ENCODE measurements around the gene FAM163A.
A peak's percentile ranks its signal among the peaks of the same experiment; 100 is the strongest.

The FAM163A gene

DNA sequence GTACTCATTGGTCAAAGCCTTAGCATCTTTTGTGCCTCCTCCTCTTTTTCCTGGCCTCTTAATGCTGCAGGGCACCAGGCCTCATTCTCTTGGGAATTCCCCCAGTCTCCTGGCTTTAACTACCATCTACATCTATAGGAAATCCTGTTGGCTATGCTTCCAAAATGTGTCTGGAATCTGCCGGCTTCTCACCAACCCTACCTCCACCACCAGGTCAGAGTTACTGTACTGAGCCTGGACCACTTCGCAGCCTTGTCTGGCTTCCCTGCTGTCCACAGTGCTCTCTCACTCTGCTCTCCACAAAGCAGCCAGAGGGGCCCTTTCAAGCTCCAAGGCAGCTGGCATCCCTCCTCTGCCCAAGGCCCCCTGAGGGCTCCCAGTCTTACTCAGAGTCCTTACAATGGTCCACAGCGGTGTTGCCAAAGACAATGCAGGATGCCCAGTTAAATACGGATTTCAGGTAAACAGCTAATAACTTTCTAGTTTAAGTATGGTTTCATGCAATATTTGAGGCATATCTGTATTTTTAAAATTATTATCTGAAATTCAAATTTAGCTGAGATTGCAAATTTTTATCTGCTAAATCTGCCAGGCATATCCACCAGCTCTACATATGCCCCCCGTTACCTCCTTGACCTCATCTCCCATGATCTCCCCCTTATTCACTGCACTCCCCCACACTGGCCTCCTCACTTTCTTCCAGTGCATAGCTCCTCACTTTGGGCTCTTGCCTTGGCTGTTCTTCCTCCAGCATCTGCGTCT is 34.5 kb upstream of the FAM163A start:
- Histone ChIP-seq H3K27me3 (ENCODE audit: insufficient read depth, low read length, poor library complexity) (no peaks in the 10 kb centered on the region), H4K5ac (ENCODE audit: low read length) (no peak overlapping the region), H2BK120ac (ENCODE audit: low read depth, low read length) (no peak overlapping the region), H3K79me1 (ENCODE audit: low read length) (no peaks in the 10 kb centered on the region), H3K4me3 (ENCODE audit: low read length) (no peak overlapping the region), H2AK5ac (ENCODE audit: low read length) (no peak overlapping the region), H3K56ac (ENCODE audit: low read length) (no peak overlapping the region), H2BK5ac (ENCODE audit: low read length) (no peak overlapping the region), H3K27ac (ENCODE audit: low read depth, low read length) (no peak overlapping the region), H3K4ac (ENCODE audit: low read depth, low read length) (no peak overlapping the region), H2BK15ac (replicated peaks; ENCODE audit: low read depth) (no peak overlapping the region), H4K8ac (ENCODE audit: low read depth, low read length) (no peak overlapping the region), H3K23ac (ENCODE audit: low read length) (no peak overlapping the region), H3K4me2 (ENCODE audit: low read length) (no peak overlapping the region), H3K4me1 (ENCODE audit: control insufficient read depth, low read depth, low read length) (no peaks in the 10 kb centered on the region), H3K9ac (ENCODE audit: low read length) (no peak overlapping the region), H3K79me2 (ENCODE audit: control insufficient read depth, insufficient read depth, low read length) (no peaks in the 10 kb centered on the region), H3K36me3 (ENCODE audit: control insufficient read depth, insufficient read depth, low read length) (no peaks in the 10 kb centered on the region), H3K18ac (ENCODE audit: low read length) (no peak overlapping the region)
- WGBS (ENCODE audit: extremely low coverage, insufficient coverage, low lambda C conversion rate) = no CpG with 5 or more reads among the region's 6 CpGs
- peak; percentile 4 for DNase-seq

DNA sequence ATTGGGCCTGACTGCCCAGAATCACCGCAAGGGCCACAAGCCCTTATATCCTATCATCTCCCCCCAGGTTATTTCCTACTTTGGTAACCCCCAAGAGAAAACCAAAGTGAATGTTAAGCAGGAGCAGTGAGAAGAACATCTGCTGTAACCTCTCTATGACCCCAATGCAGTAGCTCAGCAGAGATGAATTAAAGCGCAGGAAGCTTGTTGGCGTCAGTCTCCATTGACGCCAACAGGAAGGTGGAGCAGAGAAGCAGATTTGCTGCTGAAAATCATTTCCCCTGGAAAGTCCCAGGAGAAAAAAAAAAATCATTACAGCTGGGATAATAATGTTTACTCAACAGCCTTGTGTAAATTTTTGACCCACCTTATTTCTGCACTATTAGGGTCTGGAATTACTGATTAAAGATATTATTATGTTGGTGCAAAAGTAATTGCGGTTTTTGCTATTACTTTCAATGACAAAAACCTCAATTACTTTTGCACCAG is 33.2 kb upstream of the FAM163A start:
- no peak for DNase-seq
- Histone ChIP-seq H3K27me3 (ENCODE audit: insufficient read depth, low read length, poor library complexity) (no peaks in the 10 kb centered on the region), H3K4me1 (ENCODE audit: control insufficient read depth, low read depth, low read length) (no peaks in the 10 kb centered on the region), H3K9ac (ENCODE audit: low read length) (no peak overlapping the region), H2BK15ac (replicated peaks; ENCODE audit: low read depth) (no peak overlapping the region), H3K36me3 (ENCODE audit: control insufficient read depth, insufficient read depth, low read length) (no peaks in the 10 kb centered on the region), H3K23ac (ENCODE audit: low read length) (no peak overlapping the region), H2BK5ac (ENCODE audit: low read length) (no peak overlapping the region), H3K18ac (ENCODE audit: low read length) (no peak overlapping the region), H3K4ac (ENCODE audit: low read depth, low read length) (no peak overlapping the region), H4K8ac (ENCODE audit: low read depth, low read length) (no peak overlapping the region), H3K56ac (ENCODE audit: low read length) (no peak overlapping the region), H4K5ac (ENCODE audit: low read length) (no peak overlapping the region), H3K4me3 (ENCODE audit: low read length) (no peak overlapping the region), H2BK120ac (ENCODE audit: low read depth, low read length) (no peak overlapping the region), H3K79me2 (ENCODE audit: control insufficient read depth, insufficient read depth, low read length) (no peaks in the 10 kb centered on the region), H2AK5ac (ENCODE audit: low read length) (no peak overlapping the region), H3K27ac (ENCODE audit: low read depth, low read length) (no peak overlapping the region), H3K4me2 (ENCODE audit: low read length) (no peak overlapping the region), H3K79me1 (ENCODE audit: low read length) (no peaks in the 10 kb centered on the region)
- no CpG with 5 or more reads among the region's 5 CpGs for WGBS (ENCODE audit: extremely low coverage, insufficient coverage, low lambda C conversion rate)

DNA sequence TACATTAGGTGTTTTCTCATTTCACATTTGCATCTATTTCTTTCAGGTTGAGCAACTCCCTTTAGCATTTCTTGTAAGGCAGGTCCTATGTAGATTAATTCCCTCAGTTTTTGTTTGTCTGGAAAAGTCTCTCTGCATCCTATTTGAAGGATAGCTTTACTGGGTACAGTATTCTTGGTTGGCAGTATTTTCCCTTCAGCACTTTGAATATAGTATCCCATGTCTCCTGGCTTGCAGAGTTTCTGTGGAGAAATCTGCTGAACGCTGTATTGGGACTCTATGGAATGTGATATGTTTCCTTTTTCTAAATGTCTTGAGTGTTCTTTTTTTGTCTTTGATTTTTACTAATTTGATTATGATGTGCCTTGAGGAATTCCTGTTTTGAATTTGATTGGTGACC is 28.9 kb upstream of the FAM163A start:
- Histone ChIP-seq H4K5ac (ENCODE audit: low read length) (no peak overlapping the region), H3K18ac (ENCODE audit: low read length) (no peak overlapping the region)
- WGBS (ENCODE audit: extremely low coverage, insufficient coverage, low lambda C conversion rate) = no CpG with 5 or more reads among the region's 1 CpG

DNA sequence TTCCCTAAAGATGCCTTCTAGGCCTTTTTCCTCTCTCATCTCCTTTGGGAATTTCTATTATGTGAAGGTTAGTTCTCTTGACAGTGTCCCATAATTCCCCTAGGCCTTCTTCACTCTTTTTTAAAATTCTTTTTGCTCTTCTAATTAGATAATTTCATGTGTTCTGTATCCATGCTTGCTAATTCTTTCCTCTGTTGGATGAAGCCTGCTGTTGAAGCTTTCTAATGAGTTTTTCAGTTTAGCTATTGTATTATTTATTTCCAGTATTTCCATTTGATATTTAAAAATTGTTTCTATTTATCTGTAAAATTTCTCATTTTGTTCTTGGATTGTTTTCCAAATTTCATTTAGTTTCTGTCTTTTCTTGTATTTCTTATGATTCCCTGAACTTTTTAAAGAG is 28.5 kb upstream of the FAM163A start:
- no peaks in the 10 kb centered on the region for H3K79me1 ChIP-seq (ENCODE audit: low read length)
- no peaks in the 10 kb centered on the region for H3K79me2 ChIP-seq (ENCODE audit: control insufficient read depth, insufficient read depth, low read length)
- H2AK5ac ChIP-seq (ENCODE audit: low read length) = no peak overlapping the region
- H4K5ac ChIP-seq (ENCODE audit: low read length) = no peak overlapping the region
- H3K9ac ChIP-seq (ENCODE audit: low read length) = no peak overlapping the region
- H3K4ac ChIP-seq (ENCODE audit: low read depth, low read length) = no peak overlapping the region
- no peak overlapping the region for H2BK15ac ChIP-seq (replicated peaks; ENCODE audit: low read depth)
- H3K4me1 ChIP-seq (ENCODE audit: control insufficient read depth, low read depth, low read length) = no peaks in the 10 kb centered on the region
- H2BK5ac ChIP-seq (ENCODE audit: low read length) = no peak overlapping the region
- H3K18ac ChIP-seq (ENCODE audit: low read length) = no peak overlapping the region
- no peak for DNase-seq
- H3K27ac ChIP-seq (ENCODE audit: low read depth, low read length) = no peak overlapping the region
- no peak overlapping the region for H3K4me2 ChIP-seq (ENCODE audit: low read length)
- H4K8ac ChIP-seq (ENCODE audit: low read depth, low read length) = no peak overlapping the region
- H3K4me3 ChIP-seq (ENCODE audit: low read length) = no peak overlapping the region
- no peak overlapping the region for H2BK120ac ChIP-seq (ENCODE audit: low read depth, low read length)
- no peak overlapping the region for H3K56ac ChIP-seq (ENCODE audit: low read length)
- H3K36me3 ChIP-seq (ENCODE audit: control insufficient read depth, insufficient read depth, low read length) = no peaks in the 10 kb centered on the region
- H3K27me3 ChIP-seq (ENCODE audit: insufficient read depth, low read length, poor library complexity) = no peaks in the 10 kb centered on the region
- H3K23ac ChIP-seq (ENCODE audit: low read length) = no peak overlapping the region

More for the DNA sequence above, 28.9 kb upstream of the FAM163A start:
- H3K56ac ChIP-seq (ENCODE audit: low read length) = no peak overlapping the region
- no peaks in the 10 kb centered on the region for H3K4me1 ChIP-seq (ENCODE audit: control insufficient read depth, low read depth, low read length)
- H3K4me2 ChIP-seq (ENCODE audit: low read length) = no peak overlapping the region
- H2BK5ac ChIP-seq (ENCODE audit: low read length) = no peak overlapping the region
- H4K8ac ChIP-seq (ENCODE audit: low read depth, low read length) = no peak overlapping the region
- no peak overlapping the region for H3K9ac ChIP-seq (ENCODE audit: low read length)
- no peaks in the 10 kb centered on the region for H3K27me3 ChIP-seq (ENCODE audit: insufficient read depth, low read length, poor library complexity)
- no peak overlapping the region for H3K4ac ChIP-seq (ENCODE audit: low read depth, low read length)
- no peak overlapping the region for H3K23ac ChIP-seq (ENCODE audit: low read length)
- no peaks in the 10 kb centered on the region for H3K79me1 ChIP-seq (ENCODE audit: low read length)
- H3K4me3 ChIP-seq (ENCODE audit: low read length) = no peak overlapping the region
- no peak overlapping the region for H2AK5ac ChIP-seq (ENCODE audit: low read length)
- no peak overlapping the region for H3K27ac ChIP-seq (ENCODE audit: low read depth, low read length)
- H3K36me3 ChIP-seq (ENCODE audit: control insufficient read depth, insufficient read depth, low read length) = no peaks in the 10 kb centered on the region
- H2BK120ac ChIP-seq (ENCODE audit: low read depth, low read length) = no peak overlapping the region
- H2BK15ac ChIP-seq (replicated peaks; ENCODE audit: low read depth) = no peak overlapping the region
- no peaks in the 10 kb centered on the region for H3K79me2 ChIP-seq (ENCODE audit: control insufficient read depth, insufficient read depth, low read length)
- no peak for DNase-seq

DNA sequence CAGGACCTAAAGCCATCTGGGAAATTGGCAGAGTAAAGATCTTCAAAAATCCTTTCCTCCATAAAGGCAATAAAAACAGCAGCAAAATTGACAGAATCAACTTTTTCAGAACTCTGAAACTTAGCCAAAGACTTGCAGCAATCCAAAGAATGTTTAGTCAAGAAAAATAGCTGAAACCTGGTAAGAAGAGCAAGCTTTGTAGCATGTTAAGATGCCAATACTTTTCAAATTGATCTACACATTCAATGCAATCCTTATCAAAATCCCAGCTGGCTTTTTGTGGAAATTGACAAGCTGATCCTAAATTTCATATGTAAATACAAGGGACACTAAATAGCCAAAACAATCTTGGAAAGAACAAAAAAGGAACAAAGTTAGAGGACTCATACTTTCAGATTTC is 23.8 kb upstream of the FAM163A start:
- Histone ChIP-seq H3K4me2 (ENCODE audit: low read length) (no peak overlapping the region), H3K9ac (ENCODE audit: low read length) (no peak overlapping the region), H3K27ac (ENCODE audit: low read depth, low read length) (no peak overlapping the region), H2BK5ac (ENCODE audit: low read length) (no peak overlapping the region), H3K18ac (ENCODE audit: low read length) (no peak overlapping the region), H3K4me1 (ENCODE audit: control insufficient read depth, low read depth, low read length) (no peaks in the 10 kb centered on the region), H4K5ac (ENCODE audit: low read length) (no peak overlapping the region), H2BK15ac (replicated peaks; ENCODE audit: low read depth) (no peak overlapping the region), H3K36me3 (ENCODE audit: control insufficient read depth, insufficient read depth, low read length) (no peaks in the 10 kb centered on the region), H3K4ac (ENCODE audit: low read depth, low read length) (no peak overlapping the region), H3K27me3 (ENCODE audit: insufficient read depth, low read length, poor library complexity) (no peaks in the 10 kb centered on the region), H3K23ac (ENCODE audit: low read length) (no peak overlapping the region), H3K79me2 (ENCODE audit: control insufficient read depth, insufficient read depth, low read length) (no peaks in the 10 kb centered on the region), H2AK5ac (ENCODE audit: low read length) (no peak overlapping the region), H4K8ac (ENCODE audit: low read depth, low read length) (no peak overlapping the region), H3K56ac (ENCODE audit: low read length) (no peak overlapping the region), H3K79me1 (ENCODE audit: low read length) (no peaks in the 10 kb centered on the region), H3K4me3 (ENCODE audit: low read length) (no peak overlapping the region), H2BK120ac (ENCODE audit: low read depth, low read length) (no peak overlapping the region)
- DNase-seq = no peak

DNA sequence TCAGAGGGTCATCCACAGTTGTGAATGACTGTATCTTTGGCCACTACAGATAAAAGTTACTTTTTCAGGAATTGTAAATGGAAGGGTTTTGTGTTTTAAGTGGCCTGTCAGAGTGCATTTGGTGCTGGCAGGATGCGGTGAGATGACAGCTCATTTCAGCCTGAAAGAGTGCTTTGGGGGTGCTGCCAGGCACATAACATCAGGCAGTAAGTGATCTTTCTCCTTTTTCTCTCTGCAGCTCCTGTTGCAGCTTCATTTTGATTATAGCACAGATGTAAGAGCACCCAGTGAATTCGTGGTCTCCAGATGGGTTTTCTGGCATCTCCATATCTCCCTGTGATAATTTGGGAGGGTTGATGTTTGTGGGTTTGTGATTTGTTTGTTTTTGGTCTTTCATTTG is 14.8 kb upstream of the FAM163A start:
- H2BK15ac ChIP-seq (replicated peaks; ENCODE audit: low read depth) = no peak overlapping the region
- no peaks in the 10 kb centered on the region for H3K79me1 ChIP-seq (ENCODE audit: low read length)
- no peak overlapping the region for H3K4ac ChIP-seq (ENCODE audit: low read depth, low read length)
- no peaks in the 10 kb centered on the region for H3K4me1 ChIP-seq (ENCODE audit: control insufficient read depth, low read depth, low read length)
- no peak for DNase-seq
- H3K9ac ChIP-seq (ENCODE audit: low read length) = no peak overlapping the region
- H3K4me3 ChIP-seq (ENCODE audit: low read length) = no peak overlapping the region
- no peaks in the 10 kb centered on the region for H3K27me3 ChIP-seq (ENCODE audit: insufficient read depth, low read length, poor library complexity)
- H2BK5ac ChIP-seq (ENCODE audit: low read length) = no peak overlapping the region
- H3K27ac ChIP-seq (ENCODE audit: low read depth, low read length) = no peak overlapping the region
- no peak overlapping the region for H4K5ac ChIP-seq (ENCODE audit: low read length)
- H3K23ac ChIP-seq (ENCODE audit: low read length) = no peak overlapping the region
- H3K79me2 ChIP-seq (ENCODE audit: control insufficient read depth, insufficient read depth, low read length) = no peaks in the 10 kb centered on the region
- H3K56ac ChIP-seq (ENCODE audit: low read length) = no peak overlapping the region
- no peak overlapping the region for H3K18ac ChIP-seq (ENCODE audit: low read length)
- no CpG with 5 or more reads among the region's 2 CpGs for WGBS (ENCODE audit: extremely low coverage, insufficient coverage, low lambda C conversion rate)
- H4K8ac ChIP-seq (ENCODE audit: low read depth, low read length) = no peak overlapping the region
- H3K36me3 ChIP-seq (ENCODE audit: control insufficient read depth, insufficient read depth, low read length) = no peaks in the 10 kb centered on the region
- no peak overlapping the region for H3K4me2 ChIP-seq (ENCODE audit: low read length)
- no peak overlapping the region for H2AK5ac ChIP-seq (ENCODE audit: low read length)
- no peak overlapping the region for H2BK120ac ChIP-seq (ENCODE audit: low read depth, low read length)

Data from mesendoderm (in vitro differentiated cells).